A673 (cell line): Measurements from ENCODE around the gene RBM20. TPM values are rescaled to one million over a fixed set of nuclear protein-coding genes. Genes with fewer than 3 reads are reported as not detected.

Experiments
- BruUV-seq: library from RNA; stranded (reverse); fragments of 400-500 nt; replicated peaks from 2 replicates; lab custom pipeline; 2021; lab: Mats Ljungman, UMichigan
- CTCF ChIA-PET: fragments of 300-600 bp; sonication (Branson Sonifier 250); formaldehyde crosslinking; loops from one replicate; lab custom pipeline; 2022; ENCODE audit warnings: antibody characterized with exemption; lab: Charles Lee
- POLR2A ChIA-PET: fragments of 300-600 bp; sonication (Branson Sonifier 250); formaldehyde crosslinking; loops from one replicate; lab custom pipeline; 2022; ENCODE audit warnings: antibody characterized with exemption; ENCODE audit not compliant: low non-redundant PET; lab: Charles Lee
- DNase-seq: peaks from one replicate; pipeline ENCODE4 v3.0.0-alpha.2; 2015; ENCODE audit warnings: low spot score
- H3K27ac ChIP-seq: fragments of 200-600 bp; sonication (generic); 2 replicates; pipeline ENCODE4 v1.5.1; 2016; ENCODE audit warnings: mixed run types, low read depth, mild to moderate bottlenecking, mixed read lengths, antibody characterized with exemption, low read length; ENCODE audit not compliant: poor library complexity, severe bottlenecking
- H3K27me3 ChIP-seq: fragments of 200-600 bp; sonication (generic); replicated peaks from 2 replicates; pipeline ENCODE4 v1.6.1; 2017; ENCODE audit warnings: mixed run types, low read depth, mild to moderate bottlenecking, mixed read lengths, antibody characterized with exemption, low read length; ENCODE audit not compliant: insufficient read depth, poor library complexity
- H3K36me3 ChIP-seq: fragments of 200-600 bp; sonication (generic); 2 replicates; pipeline ENCODE4 v1.6.1; 2016; ENCODE audit warnings: mixed run types, mild to moderate bottlenecking, mixed read lengths, antibody characterized with exemption, low read length; ENCODE audit not compliant: insufficient read depth, poor library complexity, severe bottlenecking
- H3K4me1 ChIP-seq: fragments of 200-600 bp; sonication (generic); 2 replicates; pipeline ENCODE4 v1.6.1; 2017; ENCODE audit warnings: mixed run types, mild to moderate bottlenecking, mixed read lengths, antibody characterized with exemption, low read length; ENCODE audit not compliant: insufficient read depth, poor library complexity, severe bottlenecking
- H3K4me3 ChIP-seq: fragments of 200-600 bp; sonication (generic); 2 replicates; pipeline ENCODE4 v1.5.1; 2016; ENCODE audit warnings: low read depth, mixed run types, mild to moderate bottlenecking, mixed read lengths, low read length; ENCODE audit not compliant: poor library complexity, severe bottlenecking
- H3K9me3 ChIP-seq: fragments of 200-600 bp; sonication (generic); 2 replicates; pipeline ENCODE4 v1.6.1; 2016; ENCODE audit warnings: mixed run types, low read depth, mild to moderate bottlenecking, mixed read lengths, antibody characterized with exemption, low read length; ENCODE audit not compliant: poor library complexity, severe bottlenecking
- CTCF ChIP-seq: fragments of 300-800, 200-600 bp; sonication (generic); conservative IDR thresholded peaks from 2 replicates; pipeline ENCODE4 v1.5.1; 2017; ENCODE audit warnings: low read depth, mild to moderate bottlenecking, antibody characterized with exemption, low read length, moderate library complexity, mixed read lengths
- EZH2 ChIP-seq: fragments of 200-600 bp; sonication (generic); IDR thresholded peaks from 2 replicates; pipeline ENCODE4 v1.6.1; 2017; ENCODE audit warnings: borderline replicate concordance, low read depth, mild to moderate bottlenecking, mixed read lengths, antibody characterized with exemption, low read length; ENCODE audit not compliant: poor library complexity, severe bottlenecking
- intact Hi-C: fragments of 100-400 bp; cut with micrococcal nuclease; formaldehyde crosslinking; loops from one replicate; pipeline ENCODE4 v1.10.0; 2022; ENCODE audit not compliant: unreplicated experiment
- total RNA-seq: library from RNA; stranded (reverse); gene quantifications from 2 replicates; pipeline ENCODE4 v1.2.3, GENCODE V29; 2021

The RBM20 gene
- total RNA-seq, 1 experiment from 2014 or later, result 1.3 TPM

- no peaks in the 10 kb centered on the region for H3K27me3 ChIP-seq
- DNase-seq, result peak; percentile 77
- H3K4me1 ChIP-seq, result peaks cover 2% of the 10 kb centered on the region
- H3K36me3 ChIP-seq, result no peaks in the 10 kb centered on the region
- no peak overlapping the region for H3K4me3 ChIP-seq
- TF ChIP-seq CTCF (peak; percentile 84), EZH2 (no peak)
- ChIA-PET POLR2A (no interaction called here), CTCF (interaction anchor here (1.2 to 1.3 kb wide), 2 partner anchors 16 to 72 kb away, joined by 4 read pairs; no protein-coding TSS in a partner anchor)
- intact Hi-C loops, result loop anchor here (1.0 to 2.0 kb wide), 2 partner anchors 71 to 370 kb away; no protein-coding TSS in a partner anchor
- H3K9me3 ChIP-seq, result no peaks in the 10 kb centered on the region
- H3K27ac ChIP-seq, result no peak overlapping the region
- no TSS peak for BruUV-seq
Measured at GRCh38 chr10:110681023-110681681, 37.0 kb downstream of the RBM20 start.

- no peak for TF ChIP-seq CTCF
- TF ChIP-seq EZH2, result no peak
- Histone ChIP-seq H3K36me3 (no peaks in the 10 kb centered on the region), H3K27ac (no peak overlapping the region), H3K27me3 (no peaks in the 10 kb centered on the region), H3K4me1 (no peaks in the 10 kb centered on the region), H3K4me3 (no peak overlapping the region), H3K9me3 (no peaks in the 10 kb centered on the region)
- ChIA-PET POLR2A (no interaction called here), CTCF (no interaction called here)
- intact Hi-C loops, result no loop called here
- no TSS peak for BruUV-seq
- no peak for DNase-seq
Measured at GRCh38 chr10:110682348-110682747, 38.2 kb downstream of the RBM20 start.

- Histone ChIP-seq H3K4me1 (no peaks in the 10 kb centered on the region), H3K27me3 (no peaks in the 10 kb centered on the region), H3K27ac (no peak overlapping the region), H3K9me3 (no peaks in the 10 kb centered on the region), H3K36me3 (no peaks in the 10 kb centered on the region), H3K4me3 (no peak overlapping the region)
- BruUV-seq, result no TSS peak
- ChIA-PET POLR2A (no interaction called here), CTCF (no interaction called here)
- TF ChIP-seq CTCF (no peak), EZH2 (no peak)
- intact Hi-C loops, result no loop called here
- no peak for DNase-seq
Measured at GRCh38 chr10:110684800-110685446, 40.8 kb downstream of the RBM20 start.
